HEK293 (cell line): Measurements from ENCODE around the gene JAM3.
A peak's percentile ranks its signal among the peaks of the same experiment; 100 is the strongest.
"Not testable (repeated sequence)": the region's sequence is repeated elsewhere in the genome, so short reads cannot be mapped to it uniquely, and the experiment has no call there.

Experiments used
- CTCF ChIA-PET: fragments of 350-600 bp; formaldehyde crosslinking; extraction: SDS; loops from one replicate; lab custom pipeline; 2021; ENCODE audit warnings: antibody characterized with exemption; lab: Yijun Ruan, JAX
- POLR2A ChIA-PET: fragments of 300-600 bp; formaldehyde crosslinking; extraction: SDS; loops from one replicate; lab custom pipeline; 2020; ENCODE audit warnings: antibody characterized with exemption, inconsistent platforms; lab: Yijun Ruan, JAX
- H3K27ac ChIP-seq: fragments of 200-500 bp; sonication (Bioruptor generic); 2 replicates; pipeline ENCODE4 v1.5.1; 2014; ENCODE audit warnings: low read depth, low read length, control low read depth, inconsistent platforms; ENCODE audit errors: extremely low read depth
- H3K36me3 ChIP-seq, 2 experiments: fragments of 200-500 bp in 1 of 2; sonication (Bioruptor generic) in 1 of 2; 1 replicate in 1 of 2; 2 replicates in 1 of 2; pipeline ENCODE4 v1.5.1; 2014 to 2017; ENCODE audit warnings: inconsistent platforms in 2 of 2, low read length in 2 of 2; ENCODE audit not compliant: control insufficient read depth in 2 of 2, insufficient read depth in 1 of 2
- H3K4me1 ChIP-seq: fragments of 200-500 bp; sonication (Bioruptor generic); 2 replicates; pipeline ENCODE4 v1.5.1; 2014; ENCODE audit warnings: mild to moderate bottlenecking, low read length, inconsistent platforms; ENCODE audit not compliant: control insufficient read depth, insufficient read depth
- H3K4me3 ChIP-seq: 2 replicates; pipeline ENCODE4 v1.5.1; 2011; ENCODE audit warnings: low read depth, mild to moderate bottlenecking, control low read depth, low read length, moderate library complexity
- H3K9me3 ChIP-seq: fragments of 200-500 bp; sonication (Bioruptor generic); 2 replicates; pipeline ENCODE4 v1.5.1; 2014; ENCODE audit warnings: low read depth, low read length, inconsistent platforms; ENCODE audit not compliant: control insufficient read depth, insufficient read depth
- BCL11B ChIP-seq: fragments of 450-650 bp; formaldehyde crosslinking; IDR thresholded peaks from 2 replicates; pipeline ENCODE4 v1.5.1; 2016; ENCODE audit warnings: low read depth, missing biosample characterization, missing genetic modification characterization
- GLI4 ChIP-seq: fragments of 450-650 bp; formaldehyde crosslinking; IDR thresholded peaks from 2 replicates; pipeline ENCODE4 v1.5.1; 2016; ENCODE audit warnings: missing biosample characterization, missing genetic modification characterization
- KLF1 ChIP-seq: fragments of 450-650 bp; formaldehyde crosslinking; IDR thresholded peaks from 2 replicates; pipeline ENCODE4 v1.5.1; 2016; ENCODE audit warnings: missing biosample characterization, missing genetic modification characterization
- PBX3 ChIP-seq: sonication (generic); formaldehyde crosslinking; IDR thresholded peaks from 2 replicates; pipeline ENCODE4 v1.8.1; 2022; ENCODE audit warnings: mild to moderate bottlenecking, moderate library complexity, missing genetic modification reagents
- SCRT1 ChIP-seq: fragments of 450-650 bp; formaldehyde crosslinking; IDR thresholded peaks from 2 replicates; pipeline ENCODE4 v1.5.1; 2016; ENCODE audit warnings: missing biosample characterization, missing genetic modification characterization, borderline replicate concordance
- SCRT2 ChIP-seq: fragments of 450-650 bp; formaldehyde crosslinking; IDR thresholded peaks from 2 replicates; pipeline ENCODE4 v1.5.1; 2016; ENCODE audit warnings: missing biosample characterization, missing genetic modification characterization
- SETDB1 ChIP-seq: IDR thresholded peaks from one replicate; pipeline ENCODE4 v1.6.1; 2017; ENCODE audit warnings: mild to moderate bottlenecking, low read length, moderate library complexity, mixed read lengths; ENCODE audit not compliant: insufficient read length
- SP2 ChIP-seq: fragments of 450-650 bp; formaldehyde crosslinking; IDR thresholded peaks from 2 replicates; pipeline ENCODE4 v1.5.1; 2016; ENCODE audit warnings: missing biosample characterization, missing genetic modification characterization
- ZBTB26 ChIP-seq: fragments of 450-650 bp; formaldehyde crosslinking; optimal IDR thresholded peaks from 2 replicates; pipeline ENCODE3; 2016; ENCODE audit warnings: missing biosample characterization, mild to moderate bottlenecking, missing genetic modification characterization
- ZBTB48 ChIP-seq: fragments of 450-650 bp; formaldehyde crosslinking; IDR thresholded peaks from 2 replicates; pipeline ENCODE4 v1.5.1; 2016; ENCODE audit warnings: missing biosample characterization, missing genetic modification characterization
- ZFP37 ChIP-seq: fragments of 450-650 bp; formaldehyde crosslinking; IDR thresholded peaks from 2 replicates; pipeline ENCODE4 v1.5.1; 2016; ENCODE audit warnings: missing biosample characterization, missing genetic modification characterization
- ZNF114 ChIP-seq: fragments of 450-650 bp; formaldehyde crosslinking; IDR thresholded peaks from 2 replicates; pipeline ENCODE4 v1.5.0; 2017; ENCODE audit warnings: missing biosample characterization, missing genetic modification characterization
- ZNF133 ChIP-seq: fragments of 450-650 bp; formaldehyde crosslinking; IDR thresholded peaks from 2 replicates; pipeline ENCODE4 v1.5.1; 2016; ENCODE audit warnings: missing biosample characterization, missing genetic modification characterization
- ZNF140 ChIP-seq: fragments of 450-650 bp; formaldehyde crosslinking; IDR thresholded peaks from 2 replicates; pipeline ENCODE4 v1.5.1; 2016; ENCODE audit warnings: missing biosample characterization, missing genetic modification characterization
- ZNF184 ChIP-seq: fragments of 450-650 bp; IDR thresholded peaks from 2 replicates; pipeline ENCODE4 v1.5.1; 2018; ENCODE audit warnings: missing biosample characterization, mild to moderate bottlenecking, missing genetic modification characterization
- ZNF274 ChIP-seq, 2 experiments: fragments of 200-500 bp in 1 of 2; fragments of 450-650 bp in 1 of 2; sonication (Bioruptor generic) in 1 of 2; formaldehyde crosslinking in 1 of 2; IDR thresholded peaks; 2 replicates each; pipeline versions ENCODE4 v1.5.1 to v1.6.1; 2014 to 2016; ENCODE audit warnings: borderline replicate concordance in 1 of 2, inconsistent platforms in 1 of 2, low read length in 1 of 2, missing biosample characterization in 1 of 2, missing genetic modification characterization in 1 of 2
- ZNF423 ChIP-seq: fragments of 450-650 bp; formaldehyde crosslinking; IDR thresholded peaks from 2 replicates; pipeline ENCODE4 v1.5.1; 2016; ENCODE audit warnings: missing biosample characterization, missing genetic modification characterization
- ZNF426 ChIP-seq: fragments of 450-650 bp; formaldehyde crosslinking; IDR thresholded peaks from 2 replicates; pipeline ENCODE4 v1.5.1; 2017; ENCODE audit warnings: missing biosample characterization, missing genetic modification characterization, mild to moderate bottlenecking, inconsistent platforms, moderate library complexity
- ZNF510 ChIP-seq: fragments of 450-650 bp; formaldehyde crosslinking; IDR thresholded peaks from 2 replicates; pipeline ENCODE4 v1.5.1; 2018; ENCODE audit warnings: mild to moderate bottlenecking, missing genetic modification characterization, missing biosample characterization; ENCODE audit not compliant: insufficient replicate concordance
- ZNF555 ChIP-seq: fragments of 450-650 bp; formaldehyde crosslinking; conservative IDR thresholded peaks from 2 replicates; pipeline ENCODE4 v1.5.1; 2017; ENCODE audit warnings: missing biosample characterization, mild to moderate bottlenecking, missing genetic modification characterization, inconsistent platforms
- ZNF600 ChIP-seq: fragments of 450-650 bp; formaldehyde crosslinking; IDR thresholded peaks from 2 replicates; pipeline ENCODE4 v1.5.1; 2016; ENCODE audit warnings: missing biosample characterization, missing genetic modification characterization
- ZNF624 ChIP-seq: fragments of 450-650 bp; formaldehyde crosslinking; IDR thresholded peaks from 2 replicates; pipeline ENCODE4 v1.5.1; 2017; ENCODE audit warnings: missing biosample characterization, missing genetic modification characterization
- ZNF626 ChIP-seq: fragments of 450-650 bp; sonication (Bioruptor Pico); formaldehyde crosslinking; IDR thresholded peaks from 2 replicates; pipeline ENCODE4 v1.5.1; 2018; ENCODE audit warnings: missing biosample characterization, missing genetic modification characterization, inconsistent platforms
- ZNF629 ChIP-seq: fragments of 450-650 bp; formaldehyde crosslinking; IDR thresholded peaks from 2 replicates; pipeline ENCODE4 v1.5.1; 2017; ENCODE audit warnings: missing biosample characterization, missing genetic modification characterization
- ZNF654 ChIP-seq: fragments of 450-650 bp; formaldehyde crosslinking; IDR thresholded peaks from 2 replicates; pipeline ENCODE4 v1.5.1; 2016; ENCODE audit warnings: low read depth, missing biosample characterization, missing genetic modification characterization
- ZNF677 ChIP-seq: fragments of 450-650 bp; IDR thresholded peaks from 2 replicates; pipeline ENCODE4 v1.5.0; 2018; ENCODE audit warnings: missing biosample characterization, mild to moderate bottlenecking, missing genetic modification characterization, moderate library complexity
- ZNF792 ChIP-seq: fragments of 450-650 bp; formaldehyde crosslinking; IDR thresholded peaks from 2 replicates; pipeline ENCODE4 v1.5.1; 2016; ENCODE audit warnings: missing biosample characterization, missing genetic modification characterization

JAM3 gene

DNA sequence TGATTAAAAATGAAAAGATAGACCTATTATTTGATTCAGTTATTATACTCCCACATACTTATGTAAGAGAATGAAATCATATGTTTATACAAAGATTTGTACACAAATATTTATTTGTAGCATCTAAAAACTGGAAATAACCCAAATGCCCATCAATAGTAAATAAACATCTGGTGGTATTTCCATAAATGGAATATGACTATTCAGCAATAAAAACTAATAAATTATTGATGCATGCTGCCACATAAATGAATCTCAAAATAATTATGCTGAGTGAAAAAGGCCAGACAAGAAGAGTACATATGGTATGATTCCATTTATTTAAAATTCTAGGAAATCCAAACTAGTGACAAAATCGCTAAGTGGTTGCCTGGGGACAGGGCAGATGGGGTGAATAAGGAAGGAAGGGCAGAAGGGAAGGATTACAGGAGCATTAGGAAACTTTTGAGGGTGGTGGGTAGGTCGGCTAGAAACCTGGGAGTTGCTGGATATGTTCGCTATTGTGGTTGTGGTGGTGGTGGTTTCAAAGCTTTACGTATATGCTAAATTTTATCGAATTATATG lies 41.5 kb downstream of the JAM3 start (continued):
- TF ChIP-seq ZNF555 (tag by site-specific recombination) (no peak), KLF1 (no peak), ZNF626 (no peak), SETDB1 (no peak), ZFP37 (no peak), ZNF624 (tag by site-specific recombination) (no peak)
- TF ChIP-seq, all 188 proteins: peak for 0

GRCh38 chr11:134113787-134114186 lies 44.9 kb downstream of the JAM3 start:
- TF ChIP-seq SCRT2 (tag by site-specific recombination) = peak; percentile 75
- peak; percentile 58; the same call in 1 of the 2 replicates for TF ChIP-seq SCRT1
- POLR2A ChIA-PET, H3K4me1 ChIP-seq: not testable (repeated sequence)

GRCh38 chr11:134116210-134116609 lies 47.3 kb downstream of the JAM3 start:
- ChIA-PET POLR2A (no interaction called here), CTCF (no interaction called here)
- Histone ChIP-seq H3K4me1 (no peaks in the 10 kb centered on the region), H3K36me3 (no peaks in the 10 kb centered on the region; a peak in 1 of 3 replicates), H3K4me3 (no peak overlapping the region), H3K27ac (no peak overlapping the region), H3K9me3 (no peaks in the 10 kb centered on the region)
- TF ChIP-seq ZNF133 (tag by site-specific recombination) (no peak), ZNF423 (tag by site-specific recombination) (no peak)

More at GRCh38 chr11:134113787-134114186, 44.9 kb downstream of the JAM3 start:
- CTCF ChIA-PET, H3K4me3 ChIP-seq, H3K9me3 ChIP-seq, H3K27ac ChIP-seq, H3K36me3 ChIP-seq: not testable (repeated sequence)

DNA sequence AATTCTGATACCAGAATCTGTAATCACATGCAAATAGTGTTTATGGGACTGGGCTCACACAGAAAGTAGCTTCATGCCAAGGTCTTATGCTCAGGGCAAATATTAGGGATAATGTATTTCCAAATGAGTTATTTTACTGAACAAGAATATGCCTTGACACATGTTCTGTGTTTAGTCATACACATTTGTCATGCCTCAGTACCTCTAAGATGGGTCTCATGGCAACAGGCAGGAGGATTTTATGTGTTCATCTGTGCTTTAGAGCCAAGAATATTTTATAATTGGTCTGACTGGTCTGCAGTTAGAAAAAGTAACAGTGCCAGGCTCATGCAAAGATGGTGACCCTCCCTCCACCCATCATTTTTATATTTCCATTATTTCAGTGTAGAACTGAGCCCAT lies 49.1 kb downstream of the JAM3 start:
- no peaks in the 10 kb centered on the region for H3K36me3 ChIP-seq
- H3K4me1 ChIP-seq = no peaks in the 10 kb centered on the region
- no peaks in the 10 kb centered on the region for H3K9me3 ChIP-seq
- ChIA-PET POLR2A (no interaction called here), CTCF (interaction anchor here (1.5 kb wide), 1 partner anchor 68 kb away, joined by 4 read pairs; no protein-coding TSS in a partner anchor)
- H3K27ac ChIP-seq = no peak overlapping the region
- TF ChIP-seq ZBTB26 (tag by site-specific recombination) = no peak
- no peak for TF ChIP-seq ZNF510 (tag by site-specific recombination)
- no peak for TF ChIP-seq SP2 (tag by site-specific recombination)
- no peak for TF ChIP-seq ZNF792
- TF ChIP-seq GLI4 (tag by site-specific recombination) = no peak
- TF ChIP-seq ZNF140 (tag by site-specific recombination) = no peak
- no peak for TF ChIP-seq ZNF600
- H3K4me3 ChIP-seq = no peak overlapping the region

DNA sequence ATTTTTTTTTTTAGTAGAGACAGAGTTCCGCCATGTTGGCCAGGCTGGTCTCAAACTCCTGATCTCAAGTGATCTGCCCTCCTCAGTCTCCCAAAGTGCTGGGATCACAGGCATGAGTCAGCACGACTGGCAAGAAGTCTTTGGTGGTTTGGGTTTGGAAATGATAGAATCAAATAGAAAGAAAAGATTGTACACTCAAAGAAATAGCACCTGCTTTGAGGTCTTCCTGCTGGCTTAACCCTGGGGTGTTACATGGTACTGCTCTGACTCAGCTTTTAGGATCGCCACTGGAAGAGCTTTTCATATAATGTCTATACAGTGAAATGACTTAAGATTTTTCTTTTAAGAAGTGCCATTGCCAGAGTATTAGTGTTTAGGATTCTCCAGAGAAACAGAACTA lies 50.2 kb downstream of the JAM3 start:
- Histone ChIP-seq H3K27ac (no peak overlapping the region), H3K4me1 (no peaks in the 10 kb centered on the region), H3K36me3 (no peaks in the 10 kb centered on the region), H3K4me3 (no peak overlapping the region), H3K9me3 (no peaks in the 10 kb centered on the region)
- ChIA-PET POLR2A (no interaction called here), CTCF (no interaction called here)
- TF ChIP-seq PBX3 (CRISPR knock-in tag) = no peak
- TF ChIP-seq ZNF654 = no peak
- no peak for TF ChIP-seq ZNF184 (tag by site-specific recombination)
- no peak for TF ChIP-seq ZNF555 (tag by site-specific recombination)
- TF ChIP-seq ZNF629 (tag by site-specific recombination) = no peak
- no peak for TF ChIP-seq ZNF274 (IDR thresholded peaks at IDR 0.05; ENCODE audit: low read length)
- TF ChIP-seq ZNF274 (tag by site-specific recombination; IDR thresholded peaks at IDR 0.05; ENCODE audit: borderline replicate concordance) = no peak
- no peak for TF ChIP-seq ZBTB48
- no peak for TF ChIP-seq BCL11B (tag by site-specific recombination)
- TF ChIP-seq ZNF114 (tag by site-specific recombination) = no peak
- no peak for TF ChIP-seq ZNF426
- no peak for TF ChIP-seq ZNF677 (tag by site-specific recombination)
